VCaP (cell line): Measurements from ENCODE around the gene PCDH1.
A peak's percentile ranks its signal among the peaks of the same experiment; 100 is the strongest.

Experiments
- H3K27ac ChIP-seq: fragments of 450-650 bp; 2 replicates; pipeline ENCODE4 v1.5.1; 2017
- TF ChIP-seq, protein P1 (sequence below): fragments of 450-650 bp; conservative IDR thresholded peaks from 2 replicates; pipeline ENCODE4 v1.5.1; 2017; ENCODE audit warnings: mild to moderate bottlenecking, moderate library complexity

Gene PCDH1

DNA sequence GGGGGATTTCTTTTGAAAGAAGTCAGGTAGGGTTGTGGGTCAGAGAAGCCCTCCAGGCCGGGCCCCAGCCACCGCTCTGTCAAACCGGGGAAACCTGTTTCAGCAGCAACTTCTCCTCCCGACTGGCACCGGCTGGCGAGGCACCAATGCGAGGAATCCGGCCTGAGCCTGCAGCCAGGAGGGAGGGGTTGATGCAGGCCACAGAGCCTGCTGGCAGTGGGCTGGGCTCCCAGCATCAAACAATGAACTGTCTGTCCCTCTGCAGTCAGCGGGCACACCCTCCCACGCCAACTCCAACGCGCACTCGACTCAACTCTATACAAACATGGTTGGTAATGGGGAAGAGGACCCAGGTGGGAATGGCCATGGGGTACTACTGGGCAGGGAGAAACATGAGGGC, 12.1 kb downstream of the PCDH1 start:
- TF ChIP-seq, protein P1, sequence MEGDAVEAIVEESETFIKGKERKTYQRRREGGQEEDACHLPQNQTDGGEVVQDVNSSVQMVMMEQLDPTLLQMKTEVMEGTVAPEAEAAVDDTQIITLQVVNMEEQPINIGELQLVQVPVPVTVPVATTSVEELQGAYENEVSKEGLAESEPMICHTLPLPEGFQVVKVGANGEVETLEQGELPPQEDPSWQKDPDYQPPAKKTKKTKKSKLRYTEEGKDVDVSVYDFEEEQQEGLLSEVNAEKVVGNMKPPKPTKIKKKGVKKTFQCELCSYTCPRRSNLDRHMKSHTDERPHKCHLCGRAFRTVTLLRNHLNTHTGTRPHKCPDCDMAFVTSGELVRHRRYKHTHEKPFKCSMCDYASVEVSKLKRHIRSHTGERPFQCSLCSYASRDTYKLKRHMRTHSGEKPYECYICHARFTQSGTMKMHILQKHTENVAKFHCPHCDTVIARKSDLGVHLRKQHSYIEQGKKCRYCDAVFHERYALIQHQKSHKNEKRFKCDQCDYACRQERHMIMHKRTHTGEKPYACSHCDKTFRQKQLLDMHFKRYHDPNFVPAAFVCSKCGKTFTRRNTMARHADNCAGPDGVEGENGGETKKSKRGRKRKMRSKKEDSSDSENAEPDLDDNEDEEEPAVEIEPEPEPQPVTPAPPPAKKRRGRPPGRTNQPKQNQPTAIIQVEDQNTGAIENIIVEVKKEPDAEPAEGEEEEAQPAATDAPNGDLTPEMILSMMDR = no peak
- peak overlapping the region; percentile 83 for H3K27ac ChIP-seq

DNA sequence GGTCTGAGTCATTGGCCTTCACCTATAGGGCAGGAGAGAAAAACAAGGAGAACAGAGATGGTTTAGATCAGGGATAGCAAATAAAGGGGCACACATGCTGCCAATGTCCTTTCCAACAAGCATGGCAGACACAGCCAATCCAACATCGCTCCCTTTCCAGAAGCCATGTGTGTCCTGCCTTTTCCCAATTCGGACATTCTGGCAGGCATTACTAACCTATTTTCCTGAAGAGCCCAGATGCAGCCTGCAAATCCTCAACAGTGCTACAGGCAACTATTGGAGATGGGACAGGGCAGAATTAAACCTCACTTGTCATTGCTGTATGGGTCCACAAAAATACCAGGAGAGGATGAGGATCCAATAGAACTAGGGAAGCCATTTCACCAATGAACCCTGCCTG, 12.8 kb downstream of the PCDH1 start:
- TF ChIP-seq, protein P1 = no peak
- H3K27ac ChIP-seq = peak overlapping the region; percentile 83

DNA sequence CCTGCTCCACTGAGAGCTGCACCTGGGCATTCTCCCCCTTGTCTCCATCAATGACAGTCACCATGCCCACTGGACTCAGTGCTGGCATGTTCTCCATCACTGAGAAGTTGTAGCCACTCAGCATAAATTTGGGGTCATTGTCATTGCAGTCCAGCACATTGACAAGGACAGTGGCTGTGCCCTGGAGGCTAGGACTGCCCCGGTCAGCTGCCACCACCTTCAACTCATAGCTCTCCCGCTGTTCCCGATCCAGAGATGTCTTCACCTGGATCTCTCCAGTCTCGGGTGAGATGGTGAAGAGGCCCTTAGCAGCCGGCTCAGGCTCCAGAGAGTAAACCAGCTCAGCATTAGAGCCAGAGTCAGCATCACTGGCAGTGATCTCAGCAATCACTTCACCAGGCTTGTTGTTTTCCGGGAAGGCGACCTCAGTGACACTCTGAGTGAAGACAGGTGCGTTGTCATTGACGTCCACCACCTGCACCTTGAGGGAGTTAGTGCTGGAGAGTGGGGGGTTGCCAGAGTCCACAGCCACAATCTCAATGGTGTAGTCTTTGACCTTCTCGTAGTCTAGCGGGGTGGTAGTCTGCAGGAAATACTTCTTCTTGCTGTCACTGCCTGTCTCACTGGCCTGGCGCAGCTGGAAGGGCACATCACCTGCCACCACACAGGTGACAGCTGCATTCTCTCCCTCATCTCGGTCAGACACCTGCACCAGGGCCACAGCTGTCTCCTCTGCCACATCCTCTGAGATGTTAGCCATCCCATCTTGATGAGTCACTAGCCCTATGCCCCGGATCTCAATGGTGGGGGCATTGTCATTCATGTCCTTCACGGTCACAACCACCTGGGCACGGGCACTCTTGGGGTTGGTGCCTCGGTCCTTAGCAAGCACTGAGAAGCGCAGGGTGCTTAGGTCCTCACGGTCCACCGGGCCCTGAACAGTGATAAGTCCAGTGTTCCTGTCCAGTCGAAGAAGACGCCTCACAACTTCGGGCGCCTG, 13.5 kb downstream of the PCDH1 start:
- TF ChIP-seq, protein P1 = no peak
- H3K27ac ChIP-seq = peak overlapping the region; percentile 83

DNA sequence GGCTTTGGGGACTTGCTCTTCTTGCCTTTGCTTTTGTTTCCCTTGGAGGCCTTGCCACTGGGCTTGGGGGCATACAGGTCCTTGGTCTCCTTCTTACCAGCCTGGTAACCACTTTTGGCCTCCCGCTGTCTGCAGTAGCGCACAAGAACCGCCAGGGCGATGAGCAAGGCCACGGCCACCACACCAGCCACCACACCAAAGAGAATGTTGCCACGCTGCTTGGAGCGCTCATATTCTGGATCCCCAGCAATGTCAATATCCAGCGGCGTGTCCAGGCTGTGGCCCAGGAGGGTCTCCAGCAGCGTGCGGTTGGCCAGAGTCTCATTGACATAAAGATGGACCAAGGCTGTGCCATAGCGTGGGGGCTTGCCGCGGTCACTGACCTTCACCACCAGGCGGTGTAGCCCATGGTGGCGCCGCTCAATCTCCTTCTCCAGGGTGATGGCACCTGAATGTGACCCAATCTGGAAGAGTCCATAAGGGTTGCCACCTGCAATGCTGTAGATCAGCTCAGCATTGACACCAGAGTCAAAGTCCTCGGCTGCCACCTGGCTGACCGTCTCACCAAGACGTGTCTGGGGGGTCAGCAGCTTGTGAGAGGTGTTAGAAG, 14.5 kb downstream of the PCDH1 start:
- H3K27ac ChIP-seq = no peak overlapping the region
- TF ChIP-seq, protein P1 = no peak

DNA sequence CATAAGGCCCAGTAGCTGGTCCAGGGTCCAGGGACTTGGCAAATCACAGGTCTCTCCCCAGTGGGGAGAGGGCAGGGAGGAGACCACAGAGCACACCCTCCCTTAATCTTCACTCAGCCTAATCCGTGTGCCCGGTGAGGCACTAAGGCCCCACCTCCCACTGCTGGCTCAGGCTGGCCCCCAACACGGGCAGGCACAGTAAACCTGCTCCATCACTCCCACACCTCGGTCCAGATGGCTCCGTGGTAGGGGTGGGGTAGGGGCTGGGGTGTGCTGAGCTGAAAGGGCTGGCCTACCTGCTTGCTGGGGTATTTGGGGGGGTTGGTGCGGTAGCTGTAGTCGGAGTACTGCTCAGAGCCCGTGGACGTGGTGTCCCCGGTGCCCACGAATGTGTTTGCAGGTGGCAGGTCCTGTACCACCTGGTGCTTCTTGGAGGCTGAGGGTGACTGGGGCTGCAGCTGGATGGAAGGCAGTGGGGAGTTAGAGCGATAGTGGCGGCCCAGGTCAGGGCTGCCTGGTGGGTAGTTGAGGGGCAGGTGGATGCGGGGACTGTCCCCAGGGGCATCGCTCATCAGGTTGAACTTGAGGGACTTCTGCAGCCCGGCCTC, 15.2 kb downstream of the PCDH1 start:
- TF ChIP-seq, protein P1 = no peak
- H3K27ac ChIP-seq = no peak overlapping the region

DNA sequence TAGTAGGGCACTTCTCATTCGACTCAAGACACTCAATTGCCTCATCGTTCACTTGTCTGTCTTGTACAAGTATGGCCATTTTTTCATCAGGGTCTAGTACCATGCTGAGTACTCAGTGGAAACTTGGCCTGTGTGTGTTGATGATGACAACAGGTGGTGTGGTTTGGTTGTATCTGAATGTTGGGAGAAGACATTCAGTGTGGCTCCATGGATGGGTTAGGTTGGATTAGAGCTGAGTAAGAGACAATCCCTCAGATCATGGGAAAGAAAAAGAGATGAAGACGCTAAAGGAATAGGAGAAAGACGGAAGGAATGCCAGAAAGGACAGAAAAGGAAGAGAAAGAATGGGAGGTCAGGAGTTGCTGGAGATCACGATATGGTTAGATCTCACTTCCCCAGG, 17.0 kb downstream of the PCDH1 start:
- no peak overlapping the region for H3K27ac ChIP-seq
- TF ChIP-seq, protein P1 = no peak
